Spleen (tissue), 11 donors: ENCODE data around the gene MDFI. TPM values are rescaled to one million over a fixed set of nuclear protein-coding genes. Genes with fewer than 3 reads are reported as not detected.

Experiments used
- DNase-seq: peaks from one replicate; pipeline ENCODE4 v3.0.0-alpha.2; 2020
- H3K27ac ChIP-seq, 8 donors: fragments of 200-600 bp; sonication (generic) in 7 of 8; 1 replicate in 4 of 8; 2 replicates in 4 of 8; pipeline versions ENCODE4 v1.5.0 to v1.8.0; 2016 to 2021; ENCODE audit warnings: inconsistent platforms in 4 of 8, mild to moderate bottlenecking in 4 of 8, moderate library complexity in 1 of 8
- H3K27me3 ChIP-seq, 7 donors: fragments of 200-600 bp; sonication (generic) in 6 of 7; replicated peaks in 1 of 7; 1 replicate in 4 of 7; 2 replicates in 3 of 7; pipeline versions ENCODE4 v1.5.0 to v1.8.0; 2016 to 2021; ENCODE audit warnings: inconsistent platforms in 3 of 7, mild to moderate bottlenecking in 1 of 7
- H3K36me3 ChIP-seq, 6 donors: fragments of 200-600 bp; sonication (generic) in 5 of 6; 1 replicate in 4 of 6; 2 replicates in 2 of 6; pipeline versions ENCODE4 v1.5.0 to v1.8.0; 2016 to 2021; ENCODE audit warnings: inconsistent platforms in 2 of 6
- H3K4me1 ChIP-seq, 6 donors: fragments of 200-600 bp; sonication (generic) in 5 of 6; 1 replicate in 3 of 6; 2 replicates in 3 of 6; pipeline versions ENCODE4 v1.5.0 to v1.8.0; 2016 to 2021; ENCODE audit warnings: inconsistent platforms in 3 of 6
- H3K4me3 ChIP-seq, 8 donors: fragments of 200-600 bp; sonication (generic) in 7 of 8; 1 replicate in 4 of 8; 2 replicates in 4 of 8; pipeline versions ENCODE4 v1.5.0 to v1.8.0; 2016 to 2021; ENCODE audit warnings: inconsistent platforms in 4 of 8, mild to moderate bottlenecking in 4 of 8, moderate library complexity in 2 of 8
- H3K9me3 ChIP-seq, 8 donors: fragments of 200-600 bp; sonication (generic) in 7 of 8; 1 replicate in 4 of 8; 2 replicates in 4 of 8; pipeline versions ENCODE4 v1.5.0 to v1.8.0; 2016 to 2021; ENCODE audit warnings: inconsistent platforms in 4 of 8
- POLR2A ChIP-seq, 3 donors: fragments of 450-650 bp; IDR thresholded peaks; one replicate each; pipeline ENCODE4 v1.5.1; 2017; ENCODE audit warnings: antibody characterized with exemption in 3 of 3, mild to moderate bottlenecking in 1 of 3
- POLR2AphosphoS5 ChIP-seq, 3 donors: sonication (generic); formaldehyde crosslinking; IDR thresholded peaks; one replicate each; pipeline ENCODE4 v1.5.1; 2017; ENCODE audit warnings: antibody characterized with exemption in 3 of 3
- WGBS, 5 donors: extraction: QIAGEN DNeasy Blood & Tissue Kit in 3 of 5; methylation state at CpG; one replicate each; pipeline versions ENCODE4 v1.1.5 to v1.1.7; 2013 to 2018; 5-methylcytosine and 5-hydroxymethylcytosine counted together
- intact Hi-C: fragments of 100-400 bp; cut with DNase I; formaldehyde crosslinking; loops from one replicate; pipeline ENCODE4 v1.15.0; 2023; ENCODE audit warnings: low total_unique reads
- polyA plus RNA-seq, 3 donors: library from polyadenylated mRNA; stranded (reverse); fragments of 200-250 nt; gene quantifications; one replicate each; pipeline ENCODE4 v1.2.1, GENCODE V29; 2013
- total RNA-seq, 7 donors: library from RNA; depleted of rRNA in 3 of 7; stranded (reverse); fragments of >200 nt in 3 of 7; fragmentation: NEBNext Ultra II Directional in 4 of 7; extraction: Animal tissue kit (Norgen Biotek cat#: 25700) in 4 of 7; gene quantifications; one replicate each; pipeline versions ENCODE4 v1.1.0 to v1.2.1, GENCODE V29; 2016 to 2021
- TF ChIP-seq, protein P1 (sequence below), 11 experiments: fragments of 200-600 bp in 7 of 11; fragments of 450-650 bp in 4 of 11; sonication (generic) in 4 of 11; IDR thresholded peaks in 8 of 11; conservative IDR thresholded peaks in 3 of 11; 1 replicate in 7 of 11; 2 replicates in 4 of 11; pipeline versions ENCODE4 v1.4.0 to v1.8.0; 2016 to 2021; ENCODE audit warnings: antibody characterized with exemption in 11 of 11, inconsistent platforms in 4 of 11, mild to moderate bottlenecking in 1 of 11
- donor health status: healthy with polysubstance abuse.
- donor health status: DM: no; HTN: no; CAD: no; lungs with moderate emphysema.
- donor health status: DM: no; HTN: no; CAD: no.
- donor health status: Bipolar disorder and iron deficiency.
- donor health status: healthy.
- donor health status: DM: no; HTN: no; CAD: no.
- donor health status: DM: yes; HTN: yes; CAD: no.

The MDFI gene
- total and polyA plus RNA-seq, 10 donors = 0.28 to 0.82 (median 0.47) TPM; not detected in 5

GRCh38 chr6:41678511-41679084 is 40.3 kb downstream of the MDFI start:
- peak; percentile 54 for DNase-seq
- H3K9me3 ChIP-seq = no peaks in the 10 kb centered on the region
- peaks cover 0 to 5% (median 0%) of the 10 kb centered on the region in 7 donors for H3K27me3 ChIP-seq
- intact Hi-C loops = no loop called here
- TF ChIP-seq, protein P1, sequence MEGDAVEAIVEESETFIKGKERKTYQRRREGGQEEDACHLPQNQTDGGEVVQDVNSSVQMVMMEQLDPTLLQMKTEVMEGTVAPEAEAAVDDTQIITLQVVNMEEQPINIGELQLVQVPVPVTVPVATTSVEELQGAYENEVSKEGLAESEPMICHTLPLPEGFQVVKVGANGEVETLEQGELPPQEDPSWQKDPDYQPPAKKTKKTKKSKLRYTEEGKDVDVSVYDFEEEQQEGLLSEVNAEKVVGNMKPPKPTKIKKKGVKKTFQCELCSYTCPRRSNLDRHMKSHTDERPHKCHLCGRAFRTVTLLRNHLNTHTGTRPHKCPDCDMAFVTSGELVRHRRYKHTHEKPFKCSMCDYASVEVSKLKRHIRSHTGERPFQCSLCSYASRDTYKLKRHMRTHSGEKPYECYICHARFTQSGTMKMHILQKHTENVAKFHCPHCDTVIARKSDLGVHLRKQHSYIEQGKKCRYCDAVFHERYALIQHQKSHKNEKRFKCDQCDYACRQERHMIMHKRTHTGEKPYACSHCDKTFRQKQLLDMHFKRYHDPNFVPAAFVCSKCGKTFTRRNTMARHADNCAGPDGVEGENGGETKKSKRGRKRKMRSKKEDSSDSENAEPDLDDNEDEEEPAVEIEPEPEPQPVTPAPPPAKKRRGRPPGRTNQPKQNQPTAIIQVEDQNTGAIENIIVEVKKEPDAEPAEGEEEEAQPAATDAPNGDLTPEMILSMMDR (IDR thresholded peaks at IDR 0.05 in 8 of 11, conservative IDR thresholded peaks at IDR 0.05 in 3 of 11) = no peak
- TF ChIP-seq POLR2AphosphoS5 (IDR thresholded peaks at IDR 0.05) (no peak), POLR2A (IDR thresholded peaks at IDR 0.05) (no peak)
- no peaks in the 10 kb centered on the region for H3K36me3 ChIP-seq
- no peak overlapping the region for H3K4me3 ChIP-seq
- no peak overlapping the region for H3K27ac ChIP-seq
- WGBS, 5 donors = 72 to 86% (median 82%) methylated on average over 7 to 8 of the region's 8 CpGs
- peaks cover 9 to 19% (median 18%) of the 10 kb centered on the region in 6 donors for H3K4me1 ChIP-seq

- Histone ChIP-seq H3K4me3 (no peak overlapping the region), H3K36me3 (peaks cover 0 to 10% (median 6%) of the 10 kb centered on the region in 6 donors), H3K4me1 (peaks cover 14 to 30% (median 26%) of the 10 kb centered on the region in 6 donors), H3K27ac (no peak overlapping the region), H3K9me3 (no peaks in the 10 kb centered on the region), H3K27me3 (peaks cover 0 to 5% (median 0%) of the 10 kb centered on the region in 7 donors)
- intact Hi-C loops = loop anchor here (5.0 to 10.0 kb wide), 2 partner anchors 55 to 312 kb away; partner anchors contain the start of gene TFEB
- peak; percentile 47 for DNase-seq
- TF ChIP-seq, protein P1 (IDR thresholded peaks at IDR 0.05 in 8 of 11, conservative IDR thresholded peaks at IDR 0.05 in 3 of 11) = no peak
- TF ChIP-seq POLR2A (IDR thresholded peaks at IDR 0.05) (no peak), POLR2AphosphoS5 (IDR thresholded peaks at IDR 0.05) (no peak)
- WGBS, 5 donors = 94 to 99% (median 97%) methylated on average over 8 to 9 of the region's 9 CpGs
These were observed 41.4 kb downstream of the MDFI start for GRCh38 chr6:41679696-41680095.

DNA sequence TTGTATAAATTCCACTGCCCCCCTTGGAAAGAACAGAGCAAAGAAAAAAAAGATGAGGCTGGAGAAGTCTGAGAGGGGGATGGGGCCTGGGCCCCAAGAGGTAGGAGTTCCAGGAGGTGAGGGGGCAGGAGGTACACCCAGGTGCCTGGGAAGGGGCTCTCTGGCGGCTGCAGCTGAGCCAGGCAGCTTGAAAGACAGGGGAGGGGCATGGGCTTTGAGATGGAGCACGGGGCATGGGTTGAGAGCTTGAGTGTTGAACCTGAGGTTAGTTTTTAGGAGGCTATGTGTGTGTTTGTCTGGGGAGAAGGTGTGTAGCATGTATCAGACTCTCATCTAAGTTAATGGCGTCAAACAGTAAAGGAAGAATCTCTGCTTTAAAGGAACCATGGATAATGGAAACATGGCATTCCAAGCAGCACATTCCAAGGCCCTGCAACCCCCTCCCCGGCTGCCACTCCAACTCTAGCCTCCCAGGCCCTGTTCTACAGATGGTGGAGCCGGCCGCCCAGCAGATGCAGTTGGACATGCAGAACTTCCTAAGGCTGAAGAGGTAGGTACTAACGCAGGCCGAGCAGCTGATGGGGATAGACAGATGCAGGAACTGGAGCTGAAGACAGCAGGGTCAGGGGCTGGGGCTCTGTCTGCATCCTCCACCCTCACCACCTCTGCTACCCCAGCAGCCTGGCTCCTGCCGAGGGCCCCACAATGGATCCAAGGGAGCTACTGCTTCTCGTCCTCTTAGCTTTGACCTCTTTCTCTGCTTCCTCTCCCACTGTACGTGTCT is 42.1 kb downstream of the MDFI start:
- Histone ChIP-seq H3K36me3 (peaks cover 0 to 16% (median 12%) of the 10 kb centered on the region in 6 donors), H3K27ac (no peak overlapping the region), H3K9me3 (no peaks in the 10 kb centered on the region), H3K4me1 (peaks cover 14 to 31% (median 26%) of the 10 kb centered on the region in 6 donors), H3K4me3 (no peak overlapping the region), H3K27me3 (peaks cover 0 to 5% (median 0%) of the 10 kb centered on the region in 7 donors)
- TF ChIP-seq POLR2A (IDR thresholded peaks at IDR 0.05) (no peak), POLR2AphosphoS5 (IDR thresholded peaks at IDR 0.05) (no peak)
- TF ChIP-seq, protein P1 (IDR thresholded peaks at IDR 0.05 in 8 of 11, conservative IDR thresholded peaks at IDR 0.05 in 3 of 11) = no peak
- intact Hi-C loops = loop anchor here (5.0 to 10.0 kb wide), 2 partner anchors 54 to 313 kb away; partner anchors contain the start of gene TFEB
- WGBS, 5 donors = 67 to 81% (median 80%) methylated on average over 9 to 11 of the region's 11 CpGs
- DNase-seq = peak; percentile 59
